ENCODE measurements around the gene TTC23.

GRCh38 chr15:99165020-99165790 lies 84.2 kb downstream of the TTC23 start:
- TF ChIP-seq CTCF (IDR thresholded peaks at IDR 0.05) (no peak), ZFX (IDR thresholded peaks at IDR 0.05; ENCODE audit: borderline replicate concordance) (no peak)
